ENCODE results near the gene USP12.

USP12 gene

GRCh38 chr13:27053902-27054595 lies 117.6 kb downstream of the USP12 start:
- Histone ChIP-seq H3K9ac (ENCODE audit: insufficient read length) (no peak overlapping the region), H3K9me3 (ENCODE audit: low read depth, low read length) (no peaks in the 10 kb centered on the region), H3K4me3 (no peak overlapping the region), H3K27ac (no peak overlapping the region), H3K36me3 (ENCODE audit: insufficient read depth, low read length) (no peaks in the 10 kb centered on the region)
- TF ChIP-seq POLR2AphosphoS5 (IDR thresholded peaks at IDR 0.05; ENCODE audit: borderline replicate concordance, low read depth, low read length) (no peak), EZH2 (IDR thresholded peaks at IDR 0.05) (no peak), FOXP2 (optimal IDR thresholded peaks at IDR 0.05; ENCODE audit: control extremely low read depth, extremely low read length, insufficient read depth) (no peak)
- DNase-seq (ENCODE audit: low read depth, low spot score) = no peak

- Histone ChIP-seq H3K9ac (ENCODE audit: insufficient read length) (no peak overlapping the region), H3K36me3 (ENCODE audit: insufficient read depth, low read length) (no peaks in the 10 kb centered on the region), H3K27ac (no peak overlapping the region), H3K4me3 (no peak overlapping the region), H3K9me3 (ENCODE audit: low read depth, low read length) (no peaks in the 10 kb centered on the region)
- TF ChIP-seq FOXP2 (optimal IDR thresholded peaks at IDR 0.05; ENCODE audit: control extremely low read depth, extremely low read length, insufficient read depth) (no peak), EZH2 (IDR thresholded peaks at IDR 0.05) (no peak), POLR2AphosphoS5 (IDR thresholded peaks at IDR 0.05; ENCODE audit: borderline replicate concordance, low read depth, low read length) (no peak)
- DNase-seq (ENCODE audit: low read depth, low spot score) = no peak
Observed at GRCh38 chr13:27053210-27053884, 118.3 kb downstream of the USP12 start.

- DNase-seq (ENCODE audit: low read depth, low spot score) = no peak
- Histone ChIP-seq H3K9ac (ENCODE audit: insufficient read length) (no peak overlapping the region), H3K36me3 (ENCODE audit: insufficient read depth, low read length) (no peaks in the 10 kb centered on the region), H3K4me3 (no peak overlapping the region), H3K9me3 (ENCODE audit: low read depth, low read length) (no peaks in the 10 kb centered on the region), H3K27ac (no peak overlapping the region)
- no peak for TF ChIP-seq FOXP2 (optimal IDR thresholded peaks at IDR 0.05; ENCODE audit: control extremely low read depth, extremely low read length, insufficient read depth)
- no peak for TF ChIP-seq EZH2 (IDR thresholded peaks at IDR 0.05)
- TF ChIP-seq POLR2AphosphoS5 (IDR thresholded peaks at IDR 0.05; ENCODE audit: borderline replicate concordance, low read depth, low read length) = no peak
Observed at GRCh38 chr13:27052551-27053208, 118.9 kb downstream of the USP12 start.

GRCh38 chr13:27047081-27047480 lies 124.5 kb downstream of the USP12 start:
- Histone ChIP-seq H3K9ac (ENCODE audit: insufficient read length) (no peak overlapping the region), H3K27ac (no peak overlapping the region), H3K9me3 (ENCODE audit: low read depth, low read length) (no peaks in the 10 kb centered on the region), H3K36me3 (ENCODE audit: insufficient read depth, low read length) (no peaks in the 10 kb centered on the region), H3K4me3 (no peak overlapping the region)
- no peak for TF ChIP-seq EZH2 (IDR thresholded peaks at IDR 0.05)
- no peak for TF ChIP-seq FOXP2 (optimal IDR thresholded peaks at IDR 0.05; ENCODE audit: control extremely low read depth, extremely low read length, insufficient read depth)
- no peak for TF ChIP-seq POLR2AphosphoS5 (IDR thresholded peaks at IDR 0.05; ENCODE audit: borderline replicate concordance, low read depth, low read length)
- DNase-seq (ENCODE audit: low read depth, low spot score) = no peak

DNA sequence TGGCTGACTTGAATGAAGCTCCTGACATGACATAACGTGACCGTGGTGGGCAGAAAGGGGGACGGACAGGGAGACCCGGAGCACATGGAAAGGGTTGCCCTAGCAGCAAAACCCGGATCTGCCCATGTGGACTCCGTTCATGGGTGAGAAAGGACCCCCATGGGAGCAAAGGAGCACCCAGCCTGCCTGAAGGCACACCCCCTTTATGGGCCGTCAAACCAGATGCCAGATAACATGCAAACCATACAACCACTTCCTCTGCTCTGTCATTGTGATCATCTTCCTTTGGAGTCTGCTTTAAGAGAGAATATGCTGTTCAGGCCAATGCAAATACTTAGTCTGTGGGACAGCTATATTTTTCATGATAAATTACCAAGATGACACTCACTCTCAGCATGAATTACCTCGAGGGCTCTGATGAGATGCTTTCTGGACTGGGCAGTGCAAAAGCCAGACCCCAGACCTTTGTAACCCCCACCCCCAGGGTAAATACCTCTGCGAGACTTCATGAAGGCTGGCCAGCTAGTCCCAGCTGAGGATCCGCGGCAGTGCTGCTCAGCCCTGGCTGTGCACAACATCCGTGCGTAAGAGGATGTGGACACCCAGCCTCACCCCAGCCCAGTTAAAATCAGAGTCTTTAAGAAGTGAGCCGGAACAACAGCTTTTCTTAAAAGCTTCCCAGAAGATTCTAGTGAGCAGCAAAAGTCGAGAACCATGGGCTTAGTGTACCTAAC lies 126.6 kb downstream of the USP12 start:
- H3K27ac ChIP-seq = no peak overlapping the region

DNA sequence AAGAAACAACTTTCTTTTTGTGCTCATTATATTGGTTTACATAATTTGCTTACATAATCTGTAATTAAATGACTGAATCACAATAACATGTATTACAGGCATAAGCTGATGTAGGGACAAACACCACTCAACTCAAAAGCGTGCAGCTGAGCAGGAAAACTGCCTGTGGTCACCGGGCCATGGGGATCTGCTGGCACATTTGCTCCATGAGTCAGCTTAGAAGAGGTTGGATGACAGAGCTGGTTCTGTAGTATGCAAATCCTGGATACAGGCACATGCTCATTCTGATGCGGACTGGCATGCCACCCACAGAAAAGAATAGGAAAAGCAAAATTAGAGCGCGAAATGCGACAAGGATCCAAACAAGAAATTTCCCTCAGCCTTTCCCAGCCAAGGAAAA lies 128.6 kb downstream of the USP12 start:
- H3K9ac ChIP-seq (ENCODE audit: insufficient read length) = peak overlapping the region; percentile 53
- H3K27ac ChIP-seq = peak overlapping the region; percentile 97
- H3K9me3 ChIP-seq (ENCODE audit: low read depth, low read length) = no peaks in the 10 kb centered on the region
- H3K36me3 ChIP-seq (ENCODE audit: insufficient read depth, low read length) = no peaks in the 10 kb centered on the region
- DNase-seq (ENCODE audit: low read depth, low spot score) = peak; percentile 53
- H3K4me3 ChIP-seq = peak overlapping the region; percentile 68
- TF ChIP-seq POLR2AphosphoS5 (IDR thresholded peaks at IDR 0.05; ENCODE audit: borderline replicate concordance, low read depth, low read length) (no peak), EZH2 (IDR thresholded peaks at IDR 0.05) (no peak), FOXP2 (optimal IDR thresholded peaks at IDR 0.05; ENCODE audit: control extremely low read depth, extremely low read length, insufficient read depth) (no peak)

More for the DNA sequence above, 126.6 kb downstream of the USP12 start:
- no peak overlapping the region for H3K4me3 ChIP-seq
- no peak for DNase-seq (ENCODE audit: low read depth, low spot score)
- no peak for TF ChIP-seq POLR2AphosphoS5 (IDR thresholded peaks at IDR 0.05; ENCODE audit: borderline replicate concordance, low read depth, low read length)
- no peak for TF ChIP-seq FOXP2 (optimal IDR thresholded peaks at IDR 0.05; ENCODE audit: control extremely low read depth, extremely low read length, insufficient read depth)
- TF ChIP-seq EZH2 (IDR thresholded peaks at IDR 0.05) = no peak
- H3K36me3 ChIP-seq (ENCODE audit: insufficient read depth, low read length) = no peaks in the 10 kb centered on the region
- no peak overlapping the region for H3K9ac ChIP-seq (ENCODE audit: insufficient read length)
- no peaks in the 10 kb centered on the region for H3K9me3 ChIP-seq (ENCODE audit: low read depth, low read length)

DNA sequence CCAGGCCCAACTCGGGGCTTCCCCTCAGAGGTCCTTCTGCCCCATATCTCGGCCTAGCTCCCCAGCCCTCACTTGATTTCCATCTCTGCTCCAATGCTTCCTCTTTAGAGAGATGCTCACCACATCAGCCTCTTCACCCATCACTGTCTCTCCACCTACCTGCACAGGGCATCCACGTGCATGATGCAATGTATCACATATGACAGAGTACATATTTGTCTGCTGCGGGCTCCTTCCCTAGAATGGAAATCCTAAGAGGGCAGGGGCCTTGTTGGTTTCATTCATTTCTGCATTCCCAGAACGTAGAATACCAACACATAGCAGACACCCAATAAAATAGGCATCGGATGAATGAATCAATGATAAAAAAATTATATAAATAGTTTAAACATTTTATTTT lies 130.3 kb downstream of the USP12 start:
- Histone ChIP-seq H3K9ac (ENCODE audit: insufficient read length) (no peak overlapping the region), H3K9me3 (ENCODE audit: low read depth, low read length) (no peaks in the 10 kb centered on the region), H3K36me3 (ENCODE audit: insufficient read depth, low read length) (no peaks in the 10 kb centered on the region), H3K4me3 (no peak overlapping the region), H3K27ac (no peak overlapping the region)
- no peak for DNase-seq (ENCODE audit: low read depth, low spot score)
- TF ChIP-seq EZH2 (IDR thresholded peaks at IDR 0.05) (no peak), FOXP2 (optimal IDR thresholded peaks at IDR 0.05; ENCODE audit: control extremely low read depth, extremely low read length, insufficient read depth) (no peak), POLR2AphosphoS5 (IDR thresholded peaks at IDR 0.05; ENCODE audit: borderline replicate concordance, low read depth, low read length) (no peak)

DNA sequence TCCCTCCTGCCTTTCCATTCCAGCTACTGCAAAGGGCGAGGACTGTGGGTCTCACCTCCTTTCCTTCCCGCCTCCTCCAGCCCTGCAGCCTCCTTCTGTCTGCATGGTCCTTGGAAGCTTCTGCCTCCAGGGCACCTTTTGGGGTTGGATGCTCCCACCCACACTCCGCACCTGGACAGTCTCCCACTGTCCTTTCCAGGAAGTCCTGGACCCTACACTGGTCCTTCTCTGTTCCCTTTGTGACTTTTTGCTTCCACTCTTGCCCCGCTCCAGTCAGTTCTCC lies 130.8 kb downstream of the USP12 start:
- no peak overlapping the region for H3K4me3 ChIP-seq
- no peak for TF ChIP-seq POLR2AphosphoS5 (IDR thresholded peaks at IDR 0.05; ENCODE audit: borderline replicate concordance, low read depth, low read length)
- no peak for TF ChIP-seq FOXP2 (optimal IDR thresholded peaks at IDR 0.05; ENCODE audit: control extremely low read depth, extremely low read length, insufficient read depth)
- no peak for TF ChIP-seq EZH2 (IDR thresholded peaks at IDR 0.05)
- no peak overlapping the region for H3K9ac ChIP-seq (ENCODE audit: insufficient read length)
- DNase-seq (ENCODE audit: low read depth, low spot score) = no peak
- H3K36me3 ChIP-seq (ENCODE audit: insufficient read depth, low read length) = no peaks in the 10 kb centered on the region
- H3K27ac ChIP-seq = no peak overlapping the region
- no peaks in the 10 kb centered on the region for H3K9me3 ChIP-seq (ENCODE audit: low read depth, low read length)

All from SK-N-MC (cell line).